CD4-positive, alpha-beta T cell treated with Interleukin-6 at 100 ng/mL for 8 hours (primary cell): ENCODE measurements around the gene CEP131.

ENCODE experiments used
- DNase-seq: peaks from one replicate; pipeline ENCODE4 v3.0.0-alpha.2; 2020; ENCODE audit warnings: mixed read lengths, low spot score

CEP131 gene

DNA sequence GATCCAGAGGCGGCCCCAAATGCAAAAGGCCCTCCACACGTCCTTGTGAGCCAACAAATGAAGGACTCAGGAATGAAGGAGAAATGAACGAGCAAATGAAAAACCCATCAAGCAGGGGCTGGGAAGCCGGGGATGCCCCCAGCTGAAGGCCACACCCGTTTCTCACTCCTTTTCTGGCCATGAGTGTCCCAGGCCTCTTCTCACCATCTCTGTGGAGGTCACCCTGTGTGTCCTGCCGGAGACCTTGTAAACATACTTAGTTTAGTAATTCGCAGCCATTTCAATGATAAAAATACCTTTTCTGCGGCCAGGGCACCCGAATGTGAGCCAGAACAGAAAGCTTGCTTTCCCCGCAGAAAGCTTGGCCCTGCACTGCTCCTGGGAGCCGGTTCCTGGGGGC lies 35.6 kb downstream of the CEP131 start:
- DNase-seq = no peak

DNA sequence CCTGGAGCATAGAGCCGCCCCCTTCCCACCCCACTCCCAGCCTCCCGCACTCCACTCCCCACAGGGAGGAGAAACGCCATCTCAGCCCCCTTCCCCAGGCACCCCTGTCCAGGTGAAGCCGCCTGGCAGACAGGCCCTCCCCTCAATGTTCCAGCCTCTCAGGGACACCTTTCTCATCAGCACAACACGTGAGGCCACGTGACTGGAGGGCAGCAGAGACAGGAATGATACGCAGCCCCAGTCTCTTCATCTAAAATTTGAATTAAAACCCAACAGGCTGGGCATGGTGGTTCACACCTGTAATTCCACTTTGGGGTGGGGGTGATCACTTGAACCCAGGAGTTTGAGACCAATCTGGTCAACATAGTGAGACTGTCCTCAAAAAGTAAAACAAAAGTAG lies 36.6 kb downstream of the CEP131 start:
- no peak for DNase-seq

DNA sequence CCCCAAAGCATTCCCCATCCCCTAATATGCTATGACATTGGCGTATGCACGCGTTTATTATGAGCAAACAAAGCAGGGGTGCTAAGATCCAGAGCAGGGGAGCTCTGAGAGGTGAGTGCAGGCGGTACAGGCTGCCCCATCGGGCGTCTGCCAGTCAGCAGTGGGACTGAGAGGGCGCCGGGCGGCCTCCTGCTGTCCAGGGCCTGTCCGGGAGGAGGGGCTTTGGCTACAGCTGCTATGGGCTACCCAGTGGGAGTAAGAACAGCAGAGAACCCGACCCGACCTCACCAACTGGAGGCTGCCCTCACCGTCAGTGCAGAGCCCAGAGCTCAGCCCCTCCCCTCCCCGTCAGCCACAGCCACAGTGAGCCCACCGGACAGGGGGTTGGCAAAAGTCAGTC lies 38.2 kb downstream of the CEP131 start:
- DNase-seq = no peak

- DNase-seq = no peak
These were observed 39.0 kb downstream of the CEP131 start for GRCh38 chr17:81183807-81184206.

DNA sequence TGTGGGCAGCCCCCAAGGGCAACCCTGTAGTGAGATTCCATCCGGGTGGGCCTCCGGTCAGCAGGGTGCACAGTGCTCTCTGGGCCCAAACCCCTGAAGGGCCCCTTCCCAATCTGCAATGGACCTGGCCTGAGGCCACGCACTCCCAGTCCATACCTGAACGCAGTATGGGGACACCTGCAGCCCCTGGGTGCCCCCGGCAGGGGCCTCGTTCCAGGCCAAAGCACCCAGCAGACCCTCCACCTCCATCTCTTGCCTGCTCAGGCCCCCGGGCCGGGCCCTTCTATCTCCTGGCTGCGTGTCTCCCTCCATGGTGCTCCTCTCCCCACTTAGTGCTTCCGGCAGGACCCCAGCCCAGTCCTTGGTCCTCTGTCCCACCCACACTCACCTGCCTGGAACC lies 39.4 kb downstream of the CEP131 start:
- no peak for DNase-seq

- DNase-seq = no peak
These were observed 40.2 kb downstream of the CEP131 start for GRCh38 chr17:81182596-81182995.

DNA sequence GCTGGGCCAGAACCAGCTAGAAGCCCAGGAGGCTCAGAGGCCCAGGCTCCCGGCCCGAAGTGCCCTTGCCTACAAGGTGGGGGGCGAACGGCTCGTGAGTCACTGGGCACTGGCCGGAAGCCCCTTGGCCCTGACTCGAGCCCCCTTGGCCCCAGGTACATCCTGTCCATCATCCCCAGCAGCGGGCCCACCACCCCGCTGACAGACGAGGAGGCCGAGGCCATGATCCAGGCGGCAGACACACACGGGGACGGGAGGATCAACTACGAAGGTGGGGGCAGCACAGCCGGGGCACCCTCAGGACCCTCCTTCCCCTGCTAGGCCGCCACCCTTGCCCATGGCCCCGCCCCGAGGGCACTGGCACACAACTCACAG lies 41.0 kb downstream of the CEP131 start:
- DNase-seq = no peak

DNA sequence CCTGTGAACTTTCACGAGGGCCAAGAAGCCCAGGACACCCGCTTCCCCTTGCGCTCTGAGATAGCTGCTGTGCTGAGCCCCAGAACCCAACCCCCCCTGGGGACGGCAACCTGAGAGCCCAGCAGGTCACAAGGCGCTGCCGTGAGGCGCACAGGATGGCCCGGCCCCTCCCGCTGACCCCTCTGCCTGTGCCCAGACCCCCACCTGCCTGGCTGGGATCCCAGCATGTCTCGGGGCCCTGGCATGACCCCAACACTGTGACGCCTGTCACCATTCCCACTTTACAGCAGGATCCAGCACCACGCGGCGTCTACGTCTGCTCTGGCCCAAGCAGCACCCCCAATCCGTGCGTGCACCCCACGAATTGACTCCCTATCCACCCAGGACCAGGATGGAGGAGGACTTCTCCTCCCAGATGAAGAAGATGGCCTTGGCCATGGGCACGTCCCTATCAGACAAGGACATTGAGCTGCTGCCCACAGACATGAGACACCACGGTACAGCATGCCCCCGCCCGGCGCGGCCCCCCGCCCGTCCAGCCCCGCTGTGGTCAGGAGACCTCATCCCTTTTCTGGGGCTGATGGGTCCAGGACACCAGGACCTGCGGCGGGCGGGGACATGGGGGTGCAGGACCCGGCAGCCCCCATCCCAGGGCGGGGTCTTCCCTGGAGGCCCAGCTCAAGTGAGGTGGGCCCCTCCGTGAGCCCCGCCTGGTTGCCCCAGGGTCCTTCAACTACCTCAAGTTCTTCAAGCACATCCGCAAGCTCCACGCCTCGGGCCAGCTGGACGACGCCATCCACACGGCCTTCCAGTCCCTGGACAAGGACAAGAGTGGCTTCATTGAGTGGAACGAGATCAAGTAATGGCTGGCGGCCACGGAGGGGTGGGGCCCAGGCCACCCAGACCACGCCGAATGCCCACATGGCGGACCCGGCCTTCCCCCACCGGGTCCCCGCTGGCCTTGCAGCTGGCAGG lies 41.6 kb downstream of the CEP131 start:
- DNase-seq = no peak

GRCh38 chr17:81179861-81180260 lies 42.9 kb downstream of the CEP131 start:
- DNase-seq = no peak

GRCh38 chr17:81179220-81179619 lies 43.5 kb downstream of the CEP131 start:
- no peak for DNase-seq

DNA sequence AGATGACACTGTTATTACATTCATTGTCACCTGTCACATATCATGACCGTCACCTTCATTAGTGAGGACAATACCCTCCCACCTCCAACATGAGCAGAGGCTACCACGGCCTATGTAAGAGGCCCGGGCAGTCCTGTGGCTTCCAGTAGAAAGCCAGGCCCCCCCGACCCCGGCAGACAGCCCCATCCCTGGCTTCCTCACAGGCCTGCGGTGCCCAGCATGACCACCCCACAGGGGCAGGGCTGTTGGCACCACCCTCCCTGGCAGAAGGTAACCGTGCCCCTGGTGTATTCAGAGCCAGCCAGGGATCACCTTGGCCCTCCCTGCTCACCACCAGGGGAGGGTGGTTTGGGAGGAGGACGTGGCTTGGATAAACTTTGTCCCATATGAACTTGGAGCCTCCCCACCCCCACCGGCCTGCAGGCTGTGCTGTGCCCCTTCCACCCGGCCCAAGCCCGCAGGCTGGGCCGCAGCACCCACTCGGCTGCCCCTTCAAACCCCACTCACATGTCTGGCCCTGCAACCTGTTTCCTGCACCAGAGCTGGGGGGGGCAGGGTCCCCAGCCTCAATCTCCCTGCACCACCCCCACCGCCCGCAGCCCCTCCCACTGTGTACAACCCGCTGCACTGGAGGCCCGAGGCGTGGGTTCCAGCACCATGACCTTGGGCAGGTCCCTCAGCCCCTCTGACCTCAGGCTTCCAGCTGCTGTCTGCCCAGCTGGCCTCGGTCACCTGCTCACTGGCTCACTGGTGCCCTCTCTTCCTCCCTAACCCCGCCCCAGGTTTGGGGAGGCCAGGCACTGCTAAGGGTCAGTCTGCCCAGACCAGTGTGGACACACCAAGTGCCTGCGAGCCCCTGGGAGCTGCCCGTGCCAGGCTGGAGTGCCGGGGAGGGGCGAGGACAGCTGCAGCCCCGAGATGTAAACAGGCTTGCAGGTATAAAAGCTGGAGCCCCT lies 44.4 kb downstream of the CEP131 start:
- DNase-seq = no peak

DNA sequence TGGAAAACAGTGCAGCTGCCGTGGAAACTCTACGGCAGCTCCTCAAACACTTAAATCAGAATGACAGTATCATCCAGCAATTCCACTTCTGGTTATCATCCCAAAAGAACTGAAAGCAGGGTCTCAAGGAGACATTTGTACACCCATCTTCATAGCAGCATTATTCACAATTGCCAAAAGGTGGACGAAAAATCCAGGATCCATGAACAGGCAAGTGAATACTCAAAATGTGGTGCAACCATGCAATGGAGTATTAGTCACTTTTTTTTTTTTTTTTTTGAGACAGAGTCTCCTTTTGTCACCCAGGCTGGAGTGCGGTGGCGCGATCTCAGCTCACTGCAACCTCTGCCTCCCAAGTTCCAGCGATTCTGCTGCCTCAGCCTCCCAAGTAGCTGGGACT lies 46.1 kb downstream of the CEP131 start:
- no peak for DNase-seq

DNA sequence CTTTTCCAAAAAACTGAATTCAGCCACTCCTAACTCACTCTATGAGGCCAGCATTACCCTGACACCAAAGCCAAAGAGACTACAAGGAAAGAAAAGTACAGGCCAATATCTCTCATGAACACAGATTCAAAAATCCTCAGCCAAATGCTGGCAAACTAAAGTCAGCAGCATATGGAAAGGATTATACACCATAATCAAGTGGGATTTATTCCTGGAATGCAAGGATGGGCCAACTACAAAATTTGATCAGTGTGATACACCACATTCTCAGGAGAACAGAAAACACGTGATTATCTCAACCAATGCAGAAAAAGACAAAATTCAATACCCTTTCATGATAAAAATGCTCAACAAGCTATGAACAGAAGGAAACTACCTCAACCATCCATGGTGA lies 49.0 kb downstream of the CEP131 start:
- DNase-seq = no peak

- DNase-seq = no peak
These were observed 49.6 kb downstream of the CEP131 start for GRCh38 chr17:81173052-81173761.

- no peak for DNase-seq
These were observed 50.8 kb downstream of the CEP131 start for GRCh38 chr17:81171941-81172340.

DNA sequence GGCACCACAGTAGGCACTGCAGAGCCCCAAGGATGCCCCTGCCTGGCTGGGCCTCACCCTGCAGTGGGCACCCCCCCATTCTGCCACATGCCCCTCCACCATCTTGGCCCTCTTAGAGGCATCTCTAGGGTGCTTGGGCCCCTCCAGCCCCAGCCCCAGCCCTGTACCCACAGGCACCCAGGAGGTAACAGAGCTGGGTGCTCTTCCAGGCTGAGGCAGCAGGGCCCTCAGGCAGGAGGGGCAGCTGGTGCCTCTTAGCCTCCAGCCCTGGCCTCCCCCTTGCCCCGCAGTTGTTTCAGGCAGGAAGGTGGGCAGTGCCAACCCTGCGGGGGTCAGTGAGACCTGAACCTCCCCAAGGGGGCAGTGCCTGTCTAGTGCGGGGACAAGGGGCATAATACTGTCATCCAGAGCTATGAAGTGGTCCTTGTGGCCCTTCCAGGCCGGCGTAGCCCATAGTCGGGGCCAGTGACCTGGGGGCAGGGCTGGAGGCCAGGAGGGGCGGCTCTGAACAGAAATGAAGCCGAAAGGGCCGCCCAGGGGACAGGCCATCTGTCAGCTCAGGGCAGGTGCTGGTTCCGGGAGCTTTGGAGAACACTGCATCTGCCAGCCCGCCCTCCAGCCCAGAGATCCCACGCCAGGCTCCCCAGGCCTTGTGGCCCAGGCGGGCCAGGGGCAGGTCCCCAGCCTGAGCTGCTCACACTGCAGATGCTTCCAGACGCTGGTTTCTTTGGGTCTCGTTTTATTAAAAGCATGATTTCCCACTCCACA lies 51.9 kb downstream of the CEP131 start:
- no peak for DNase-seq

DNA sequence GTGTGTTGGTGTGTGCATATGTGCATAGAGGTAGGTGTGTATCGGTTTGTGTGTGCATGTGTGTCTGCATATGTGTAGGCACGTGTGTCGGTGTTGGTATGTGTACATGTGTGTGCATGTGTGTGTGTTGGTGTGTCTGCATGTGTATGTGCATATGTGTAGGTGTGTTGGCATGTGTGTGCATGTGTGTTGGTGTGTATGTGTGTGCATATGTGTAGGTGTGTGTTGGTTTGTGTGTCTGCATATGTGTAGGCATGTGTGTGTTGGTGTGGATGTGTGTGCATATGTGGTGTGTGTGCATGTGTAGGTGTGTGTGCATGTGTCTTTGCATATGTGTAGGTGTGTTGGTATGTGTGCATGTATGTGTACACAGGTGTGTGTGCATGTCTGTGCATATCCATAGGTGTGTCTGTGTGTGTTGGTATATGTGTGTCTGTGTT lies 52.9 kb downstream of the CEP131 start:
- no peak for DNase-seq

- DNase-seq = no peak
These were observed 55.1 kb downstream of the CEP131 start for GRCh38 chr17:81167638-81168037.

GRCh38 chr17:81167194-81167524 lies 55.6 kb downstream of the CEP131 start:
- no peak for DNase-seq

- no peak for DNase-seq
These were observed 56.7 kb downstream of the CEP131 start, which contains the start of gene AATK for GRCh38 chr17:81166033-81166492. TSS of gene AATK (minus strand) at chr17:81166221. CDS start at chr17:81165992, 229 bp downstream.
